Hepatocyte (in vitro differentiated cells): Measurements from ENCODE around the gene ERMARD. TPM values are rescaled to one million over a fixed set of nuclear protein-coding genes. Genes with fewer than 3 reads are reported as not detected.
A peak's percentile ranks its signal among the peaks of the same experiment; 100 is the strongest.

ENCODE experiments used
- DNase-seq: peaks from one replicate; pipeline ENCODE4 v3.0.0-alpha.2; 2016; ENCODE audit warnings: low spot score
- H2AFZ ChIP-seq: fragments of 200-600 bp; sonication (generic); 2 replicates; pipeline ENCODE4 v1.6.0; 2016; ENCODE audit warnings: antibody characterized with exemption, mild to moderate bottlenecking
- H3K27ac ChIP-seq: fragments of 200-600 bp; sonication (generic); 2 replicates; pipeline ENCODE4 v1.5.1; 2016; ENCODE audit warnings: mild to moderate bottlenecking
- H3K27me3 ChIP-seq: fragments of 200-600 bp; sonication (generic); 2 replicates; pipeline ENCODE4 v1.6.1; 2016
- H3K36me3 ChIP-seq: fragments of 200-600 bp; sonication (generic); replicated peaks from 2 replicates; pipeline ENCODE4 v1.5.1; 2016; ENCODE audit warnings: low read depth; ENCODE audit not compliant: insufficient read depth
- H3K4me1 ChIP-seq: fragments of 200-600 bp; sonication (generic); 2 replicates; pipeline ENCODE4 v1.5.1; 2016; ENCODE audit warnings: mild to moderate bottlenecking, moderate library complexity; ENCODE audit not compliant: insufficient read depth
- H3K4me2 ChIP-seq: fragments of 200-600 bp; sonication (generic); 2 replicates; pipeline ENCODE4 v1.6.0; 2016
- H3K4me3 ChIP-seq: fragments of 200-600 bp; sonication (generic); 2 replicates; pipeline ENCODE4 v1.5.1; 2016; ENCODE audit warnings: mild to moderate bottlenecking
- H3K79me2 ChIP-seq: fragments of 200-600 bp; sonication (generic); 2 replicates; pipeline ENCODE4 v1.6.0; 2017; ENCODE audit warnings: mild to moderate bottlenecking
- H3K9me2 ChIP-seq: fragments of 200-600 bp; sonication (generic); replicated peaks from 2 replicates; pipeline ENCODE4 v1.6.0; 2017; ENCODE audit warnings: mild to moderate bottlenecking; ENCODE audit not compliant: insufficient read depth
- H3K9me3 ChIP-seq: fragments of 200-600 bp; sonication (generic); 2 replicates; pipeline ENCODE4 v1.5.1; 2016; ENCODE audit warnings: low read depth, mild to moderate bottlenecking
- H4K20me1 ChIP-seq: fragments of 200-600 bp; sonication (generic); 2 replicates; pipeline ENCODE4 v1.6.0; 2016; ENCODE audit warnings: mild to moderate bottlenecking; ENCODE audit not compliant: insufficient read depth, poor library complexity, severe bottlenecking
- EZH2 ChIP-seq: fragments of 200-600 bp; sonication (generic); IDR thresholded peaks from 2 replicates; pipeline ENCODE4 v1.6.1; 2016; ENCODE audit warnings: antibody characterized with exemption, mild to moderate bottlenecking, borderline replicate concordance
- EZH2phosphoT487 ChIP-seq: fragments of 200-600 bp; sonication (generic); IDR thresholded peaks from one replicate; pipeline ENCODE4 v1.6.1; 2018; ENCODE audit warnings: antibody characterized with exemption, mild to moderate bottlenecking, low read depth, moderate library complexity; ENCODE audit not compliant: unreplicated experiment, severe bottlenecking
- WGBS: methylation state at CpG from one replicate; pipeline ENCODE4 v1.1.6; 2016; ENCODE audit warnings: low lambda C conversion rate; ENCODE audit errors: missing lambda C conversion rate; 5-methylcytosine and 5-hydroxymethylcytosine counted together
- polyA plus RNA-seq: library from polyadenylated mRNA; unstranded; fragments of >200 nt; fragmentation: Nextera tagmentation; extraction: Ambion mirVana; gene quantifications from 2 replicates; pipeline ENCODE4 v1.2.1, GENCODE V29; 2016
- total RNA-seq: library from RNA; depleted of rRNA; stranded (reverse); fragments of >200 nt; gene quantifications from 2 replicates; pipeline ENCODE4 v1.2.3, GENCODE V29; 2014
- TF ChIP-seq, protein P1 (sequence below): fragments of 200-600 bp; sonication (generic); IDR thresholded peaks from 2 replicates; pipeline ENCODE4 v1.5.1; 2016; ENCODE audit warnings: antibody characterized with exemption, mild to moderate bottlenecking; ENCODE audit not compliant: poor library complexity

The ERMARD gene
- total and polyA plus RNA-seq, 2 experiments from 2014 or later = 22.7 to 27.4 TPM

DNA sequence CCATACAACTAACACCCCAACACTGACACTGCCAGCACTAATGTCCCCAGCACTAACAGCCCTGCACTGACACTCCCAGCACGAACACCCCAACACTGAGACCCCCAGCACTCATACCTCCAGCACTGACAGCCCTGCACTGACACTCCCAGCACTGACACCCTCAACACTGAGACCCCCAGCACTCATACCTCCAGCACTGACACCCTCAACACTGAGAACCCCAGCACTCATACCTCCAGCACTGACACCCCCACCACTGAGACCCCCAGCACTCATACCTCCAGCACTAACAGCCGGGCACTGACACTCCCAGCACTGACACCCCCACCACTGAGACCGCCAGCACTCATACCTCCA lies 57.2 kb downstream of the ERMARD start:
- no peaks in the 10 kb centered on the region for H3K79me2 ChIP-seq
- H3K27me3 ChIP-seq = no peaks in the 10 kb centered on the region
- TF ChIP-seq, protein P1, sequence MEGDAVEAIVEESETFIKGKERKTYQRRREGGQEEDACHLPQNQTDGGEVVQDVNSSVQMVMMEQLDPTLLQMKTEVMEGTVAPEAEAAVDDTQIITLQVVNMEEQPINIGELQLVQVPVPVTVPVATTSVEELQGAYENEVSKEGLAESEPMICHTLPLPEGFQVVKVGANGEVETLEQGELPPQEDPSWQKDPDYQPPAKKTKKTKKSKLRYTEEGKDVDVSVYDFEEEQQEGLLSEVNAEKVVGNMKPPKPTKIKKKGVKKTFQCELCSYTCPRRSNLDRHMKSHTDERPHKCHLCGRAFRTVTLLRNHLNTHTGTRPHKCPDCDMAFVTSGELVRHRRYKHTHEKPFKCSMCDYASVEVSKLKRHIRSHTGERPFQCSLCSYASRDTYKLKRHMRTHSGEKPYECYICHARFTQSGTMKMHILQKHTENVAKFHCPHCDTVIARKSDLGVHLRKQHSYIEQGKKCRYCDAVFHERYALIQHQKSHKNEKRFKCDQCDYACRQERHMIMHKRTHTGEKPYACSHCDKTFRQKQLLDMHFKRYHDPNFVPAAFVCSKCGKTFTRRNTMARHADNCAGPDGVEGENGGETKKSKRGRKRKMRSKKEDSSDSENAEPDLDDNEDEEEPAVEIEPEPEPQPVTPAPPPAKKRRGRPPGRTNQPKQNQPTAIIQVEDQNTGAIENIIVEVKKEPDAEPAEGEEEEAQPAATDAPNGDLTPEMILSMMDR = no peak
- TF ChIP-seq EZH2phosphoT487 (no peak), EZH2 (no peak)
- no peaks in the 10 kb centered on the region for H3K36me3 ChIP-seq
- no peaks in the 10 kb centered on the region for H3K9me2 ChIP-seq
- no peak overlapping the region for H3K4me2 ChIP-seq
- H3K9me3 ChIP-seq = no peaks in the 10 kb centered on the region
- H3K27ac ChIP-seq = no peak overlapping the region
- H3K4me1 ChIP-seq = peaks cover 11% of the 10 kb centered on the region
- 70% methylated on average over 1 of the region's 3 CpGs for WGBS
- DNase-seq = no peak
- H4K20me1 ChIP-seq = no peaks in the 10 kb centered on the region
- no peak overlapping the region for H3K4me3 ChIP-seq
- no peak overlapping the region for H2AFZ ChIP-seq

DNA sequence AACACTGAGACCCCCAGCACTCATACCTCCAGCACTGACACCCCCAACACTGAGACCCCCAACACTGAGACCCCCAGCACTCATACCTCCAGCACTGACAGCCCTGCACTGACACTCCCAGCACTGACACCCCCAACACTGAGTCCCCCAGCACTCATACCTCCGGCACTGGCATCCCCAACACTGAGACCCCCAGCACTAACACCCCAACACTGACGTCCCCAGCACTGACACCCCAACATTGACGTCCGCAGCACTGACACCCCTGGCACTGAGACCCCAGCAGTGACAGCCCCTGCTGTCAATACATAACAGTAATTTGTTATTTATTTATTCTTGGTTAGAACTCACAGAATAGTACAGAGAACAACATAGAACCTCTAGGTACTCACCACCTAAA lies 58.0 kb downstream of the ERMARD start:
- H3K27me3 ChIP-seq = no peaks in the 10 kb centered on the region
- H2AFZ ChIP-seq = no peak overlapping the region
- TF ChIP-seq EZH2 (no peak), EZH2phosphoT487 (no peak)
- TF ChIP-seq, protein P1 = no peak
- peaks cover 11% of the 10 kb centered on the region for H3K4me1 ChIP-seq
- no peaks in the 10 kb centered on the region for H3K36me3 ChIP-seq
- no peak for DNase-seq
- H4K20me1 ChIP-seq = no peaks in the 10 kb centered on the region
- no peaks in the 10 kb centered on the region for H3K79me2 ChIP-seq
- peak overlapping the region; percentile 56 for H3K27ac ChIP-seq
- no peaks in the 10 kb centered on the region for H3K9me3 ChIP-seq
- no peak overlapping the region for H3K4me3 ChIP-seq
- H3K4me2 ChIP-seq = peak overlapping the region; percentile 51
- WGBS = 92% methylated on average over 4 of the region's 4 CpGs
- H3K9me2 ChIP-seq = no peaks in the 10 kb centered on the region

DNA sequence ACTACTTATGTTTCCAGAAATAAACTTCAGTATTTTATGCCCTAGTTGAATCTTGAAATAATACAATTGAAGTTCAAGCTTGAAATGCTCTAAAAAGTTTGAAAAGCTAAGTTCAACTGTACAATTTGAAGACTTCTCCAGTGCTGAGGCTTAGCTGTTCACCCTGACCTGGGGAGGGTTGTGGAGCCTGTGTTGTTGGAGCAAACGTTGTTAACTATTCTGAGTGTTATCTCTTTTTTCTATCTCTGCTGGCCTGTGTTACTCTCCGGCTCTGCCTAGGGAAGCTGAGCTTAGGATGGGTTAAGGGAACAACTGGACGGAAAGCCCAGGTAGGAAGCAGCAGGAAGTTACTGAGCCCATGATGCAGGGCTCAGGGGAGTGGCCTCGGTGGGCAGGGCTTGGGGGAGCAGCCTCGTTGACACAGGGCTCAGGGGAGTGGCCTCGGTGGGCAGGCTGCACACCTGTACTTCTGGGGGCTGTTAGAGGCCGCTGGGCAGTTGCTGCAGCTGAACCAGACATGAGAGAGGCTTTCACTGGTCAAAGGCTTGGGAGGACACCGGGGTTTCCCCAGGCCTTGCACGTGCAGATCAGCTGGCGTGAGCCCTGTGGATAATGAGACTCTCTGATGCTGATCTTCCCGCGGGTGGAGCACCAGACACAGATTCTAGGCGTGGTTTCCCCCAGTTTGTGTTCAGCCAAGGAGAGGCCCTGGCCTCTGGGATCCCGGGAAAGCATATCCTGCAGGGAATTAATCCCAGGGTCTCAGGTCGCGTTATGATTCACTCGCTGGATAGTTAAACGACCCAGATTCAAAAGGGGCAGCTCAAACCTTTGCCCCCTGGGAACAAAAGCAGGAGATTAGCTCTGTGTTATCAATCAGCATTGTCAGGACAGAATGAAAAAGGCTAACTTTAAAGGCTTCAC lies 58.9 kb downstream of the ERMARD start:
- peaks cover 11% of the 10 kb centered on the region for H3K4me1 ChIP-seq
- H3K4me3 ChIP-seq = no peak overlapping the region
- H3K79me2 ChIP-seq = no peaks in the 10 kb centered on the region
- no peaks in the 10 kb centered on the region for H3K9me3 ChIP-seq
- peak overlapping the region; percentile 56 for H3K27ac ChIP-seq
- no peaks in the 10 kb centered on the region for H4K20me1 ChIP-seq
- H3K4me2 ChIP-seq = peak overlapping the region; percentile 51
- DNase-seq = peak; percentile 77
- no peaks in the 10 kb centered on the region for H3K9me2 ChIP-seq
- TF ChIP-seq, protein P1 = no peak
- no peak for TF ChIP-seq EZH2phosphoT487
- no peak for TF ChIP-seq EZH2
- no peaks in the 10 kb centered on the region for H3K36me3 ChIP-seq
- H3K27me3 ChIP-seq = no peaks in the 10 kb centered on the region
- peak overlapping the region; percentile 24 for H2AFZ ChIP-seq
- 16% methylated on average over 18 of the region's 18 CpGs for WGBS
